WTC11 (cell line): ENCODE measurements around the gene CGNL1. TPM values are rescaled to one million over a fixed set of nuclear protein-coding genes. Genes with fewer than 3 reads are reported as not detected.
A peak's percentile ranks its signal among the peaks of the same experiment; 100 is the strongest.

Source experiments
- ATAC-seq: fragments of 200-7000 bp; cut with Tn5 transposase; 2 replicates; pipeline ENCODE4 v1.10.0; 2021; ENCODE audit warnings: mild to moderate bottlenecking, moderate library complexity
- CTCF ChIA-PET: fragments of 300-600 bp; sonication (Branson Sonifier 250); formaldehyde crosslinking; loops from one replicate; lab custom pipeline; 2021; ENCODE audit warnings: antibody characterized with exemption; lab: Charles Lee
- POLR2A ChIA-PET: fragments of 350-600 bp; sonication (Branson Sonifier 250); formaldehyde crosslinking; loops from one replicate; lab custom pipeline; 2021; ENCODE audit warnings: antibody characterized with exemption; lab: Charles Lee
- DNase-seq: peaks from one replicate; pipeline ENCODE4 v3.0.0; 2021; ENCODE audit warnings: low spot score
- H3K27ac Mint-ChIP-seq: 2 replicates; pipeline ENCODE4 v1.8.0; 2021; ENCODE audit warnings: mixed read lengths
- H3K27me3 Mint-ChIP-seq: 2 replicates; pipeline ENCODE4 v1.8.0; 2021; ENCODE audit warnings: low read depth, mild to moderate bottlenecking, moderate library complexity, mixed read lengths
- H3K36me3 Mint-ChIP-seq: 2 replicates; pipeline ENCODE4 v1.8.0; 2021; ENCODE audit warnings: mixed read lengths
- H3K4me1 Mint-ChIP-seq: 2 replicates; pipeline ENCODE4 v1.8.0; 2022; ENCODE audit warnings: mixed read lengths
- H3K4me3 Mint-ChIP-seq: 2 replicates; pipeline ENCODE4 v1.8.0; 2021; ENCODE audit warnings: mild to moderate bottlenecking, moderate library complexity, mixed read lengths
- H3K9me3 Mint-ChIP-seq: 2 replicates; pipeline ENCODE4 v1.8.0; 2021; ENCODE audit warnings: mixed read lengths
- ATF2 ChIP-seq: sonication (generic); formaldehyde crosslinking; IDR thresholded peaks from 2 replicates; pipeline ENCODE4 v1.8.1; 2022; ENCODE audit warnings: low read depth, missing genetic modification reagents, borderline replicate concordance
- CREB1 ChIP-seq: sonication (generic); formaldehyde crosslinking; IDR thresholded peaks from 2 replicates; pipeline ENCODE4 v1.8.0; 2023; ENCODE audit warnings: mild to moderate bottlenecking, missing genetic modification reagents
- ESRRA ChIP-seq: sonication (generic); formaldehyde crosslinking; IDR thresholded peaks from 2 replicates; pipeline ENCODE4 v1.8.1; 2022; ENCODE audit warnings: mild to moderate bottlenecking, missing genetic modification reagents, borderline replicate concordance
- FOXK1 ChIP-seq: sonication (generic); formaldehyde crosslinking; IDR thresholded peaks from 2 replicates; pipeline ENCODE4 v1.8.0; 2022; ENCODE audit warnings: mild to moderate bottlenecking, moderate library complexity, missing genetic modification reagents
- FOXP1 ChIP-seq: sonication (generic); formaldehyde crosslinking; IDR thresholded peaks from 2 replicates; pipeline ENCODE4 v1.8.0; 2022; ENCODE audit warnings: missing genetic modification reagents, mild to moderate bottlenecking, moderate library complexity, borderline replicate concordance
- JAZF1 ChIP-seq: fragments of 250-450 bp; sonication (Bioruptor Pico); IDR thresholded peaks from 2 replicates; pipeline ENCODE4 v1.9.0; 2021; ENCODE audit warnings: moderate library complexity, mild to moderate bottlenecking, inconsistent platforms
- MLX ChIP-seq: sonication (generic); formaldehyde crosslinking; IDR thresholded peaks from 2 replicates; pipeline ENCODE4 v1.8.1; 2023; ENCODE audit warnings: mild to moderate bottlenecking, missing genetic modification reagents, moderate library complexity
- NFE2L1 ChIP-seq: sonication (generic); formaldehyde crosslinking; IDR thresholded peaks from 2 replicates; pipeline ENCODE4 v1.8.1; 2023; ENCODE audit warnings: missing genetic modification reagents
- NFYB ChIP-seq: sonication (generic); formaldehyde crosslinking; conservative IDR thresholded peaks from 2 replicates; pipeline ENCODE4 v1.8.0; 2022; ENCODE audit warnings: low read depth, missing genetic modification reagents
- NR2C2 ChIP-seq: sonication (generic); formaldehyde crosslinking; IDR thresholded peaks from 2 replicates; pipeline ENCODE4 v1.8.0; 2022; ENCODE audit warnings: mild to moderate bottlenecking, missing genetic modification reagents
- PRRX2 ChIP-seq: fragments of 250-450 bp; sonication (Bioruptor Pico); IDR thresholded peaks from 2 replicates; pipeline ENCODE4 v1.8.0; 2021; ENCODE audit warnings: mild to moderate bottlenecking
- RELA ChIP-seq: sonication (generic); formaldehyde crosslinking; IDR thresholded peaks from 2 replicates; pipeline ENCODE4 v1.8.1; 2022; ENCODE audit warnings: missing genetic modification reagents, mild to moderate bottlenecking, borderline replicate concordance
- SP1 ChIP-seq: sonication (generic); formaldehyde crosslinking; conservative IDR thresholded peaks from 2 replicates; pipeline ENCODE4 v1.8.1; 2022; ENCODE audit warnings: missing genetic modification reagents
- STAT6 ChIP-seq: sonication (generic); formaldehyde crosslinking; conservative IDR thresholded peaks from 2 replicates; pipeline ENCODE4 v1.8.1; 2023; ENCODE audit warnings: mild to moderate bottlenecking, low read depth, missing genetic modification reagents, moderate library complexity
- USF2 ChIP-seq: sonication (generic); formaldehyde crosslinking; IDR thresholded peaks from 2 replicates; pipeline ENCODE4 v1.8.1; 2023; ENCODE audit warnings: mild to moderate bottlenecking, missing genetic modification reagents, moderate library complexity
- ZBTB21 ChIP-seq: sonication (generic); formaldehyde crosslinking; IDR thresholded peaks from 2 replicates; pipeline ENCODE4 v1.8.1; 2023; ENCODE audit warnings: mild to moderate bottlenecking, missing genetic modification reagents, borderline replicate concordance
- ZNF121 ChIP-seq: sonication (generic); formaldehyde crosslinking; IDR thresholded peaks from 2 replicates; pipeline ENCODE4 v1.8.0; 2023; ENCODE audit warnings: missing genetic modification reagents
- ZNF232 ChIP-seq: sonication (generic); formaldehyde crosslinking; IDR thresholded peaks from 2 replicates; pipeline ENCODE4 v1.8.0; 2022; ENCODE audit warnings: mild to moderate bottlenecking, missing genetic modification reagents
- total RNA-seq: library from RNA; stranded (reverse); gene quantifications from 3 replicates; pipeline ENCODE4 v1.2.3, GENCODE V29; 2021
- TF ChIP-seq, protein P1 (sequence below): fragments of 200-600 bp; IDR thresholded peaks from 2 replicates; pipeline ENCODE4 v1.8.0; 2022; ENCODE audit warnings: antibody characterized with exemption
- TF ChIP-seq, protein P2 (sequence below): sonication (generic); formaldehyde crosslinking; IDR thresholded peaks from 2 replicates; pipeline ENCODE4 v1.8.0; 2022; ENCODE audit warnings: mild to moderate bottlenecking, missing genetic modification reagents
- TF ChIP-seq, protein P3 (sequence below): sonication (generic); formaldehyde crosslinking; IDR thresholded peaks from 2 replicates; pipeline ENCODE4 v1.8.0; 2022; ENCODE audit warnings: mild to moderate bottlenecking, missing genetic modification reagents

The CGNL1 gene
- total RNA-seq, 1 experiment from 2014 or later = 57.3 TPM

GRCh38 chr15:57340682-57341259, 35.5 kb upstream of the CGNL1 start:
- Mint-ChIP-seq H3K9me3 (no peaks in the 10 kb centered on the region), H3K27ac (no peak overlapping the region), H3K27me3 (no peaks in the 10 kb centered on the region), H3K36me3 (no peaks in the 10 kb centered on the region), H3K4me1 (peaks cover 14% of the 10 kb centered on the region), H3K4me3 (no peak overlapping the region)
- DNase-seq (peak; percentile 61), ATAC-seq (peak; percentile 68)
- POLR2A ChIA-PET = no interaction called here
- CTCF ChIA-PET = interaction anchor here (0.6 to 6.9 kb wide), 50 partner anchors 9 to 871 kb away, joined by 3 to 139 read pairs (median 4); partner anchors contain the start of gene CGNL1
- TF ChIP-seq, protein P1, sequence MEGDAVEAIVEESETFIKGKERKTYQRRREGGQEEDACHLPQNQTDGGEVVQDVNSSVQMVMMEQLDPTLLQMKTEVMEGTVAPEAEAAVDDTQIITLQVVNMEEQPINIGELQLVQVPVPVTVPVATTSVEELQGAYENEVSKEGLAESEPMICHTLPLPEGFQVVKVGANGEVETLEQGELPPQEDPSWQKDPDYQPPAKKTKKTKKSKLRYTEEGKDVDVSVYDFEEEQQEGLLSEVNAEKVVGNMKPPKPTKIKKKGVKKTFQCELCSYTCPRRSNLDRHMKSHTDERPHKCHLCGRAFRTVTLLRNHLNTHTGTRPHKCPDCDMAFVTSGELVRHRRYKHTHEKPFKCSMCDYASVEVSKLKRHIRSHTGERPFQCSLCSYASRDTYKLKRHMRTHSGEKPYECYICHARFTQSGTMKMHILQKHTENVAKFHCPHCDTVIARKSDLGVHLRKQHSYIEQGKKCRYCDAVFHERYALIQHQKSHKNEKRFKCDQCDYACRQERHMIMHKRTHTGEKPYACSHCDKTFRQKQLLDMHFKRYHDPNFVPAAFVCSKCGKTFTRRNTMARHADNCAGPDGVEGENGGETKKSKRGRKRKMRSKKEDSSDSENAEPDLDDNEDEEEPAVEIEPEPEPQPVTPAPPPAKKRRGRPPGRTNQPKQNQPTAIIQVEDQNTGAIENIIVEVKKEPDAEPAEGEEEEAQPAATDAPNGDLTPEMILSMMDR = peak; percentile 83
- TF ChIP-seq SP1 (0 out of 2 replicates have a peak, but pooled peaks have one; percentile 27), RELA (no peak), STAT6 (no peak), FOXK1 (CRISPR knock-in tag) (no peak), ZNF121 (no peak), ATF2 (CRISPR knock-in tag) (no peak), USF2 (no peak)

DNA sequence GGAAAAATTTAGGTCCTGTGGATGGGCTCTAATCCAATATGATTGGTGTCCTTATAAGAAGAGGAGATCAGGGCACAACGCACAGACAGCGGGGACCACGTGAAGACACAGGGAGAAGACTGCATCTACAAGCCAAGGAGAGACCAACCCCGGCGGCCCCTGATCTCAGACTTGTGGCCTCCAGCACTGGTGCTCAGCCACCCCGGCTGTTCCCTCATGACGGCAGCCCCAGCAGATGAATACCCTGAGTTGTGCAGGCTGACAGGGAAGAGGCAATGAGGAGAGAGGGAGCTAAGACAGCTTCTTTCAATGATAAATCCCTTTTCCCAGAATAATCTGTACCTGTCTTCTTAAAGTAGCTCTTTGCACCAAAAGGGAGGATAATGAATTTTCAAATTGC, 33.3 kb upstream of the CGNL1 start:
- ATAC-seq (no peak), DNase-seq (no peak)
- CTCF ChIA-PET = interaction anchor here (0.6 to 6.9 kb wide), 12 partner anchors 10 to 204 kb away, joined by 3 to 140 read pairs (median 5); partner anchors contain the start of gene CGNL1
- H3K4me1 Mint-ChIP-seq = peaks cover 18% of the 10 kb centered on the region
- no peaks in the 10 kb centered on the region for H3K27me3 Mint-ChIP-seq
- no peak overlapping the region for H3K27ac Mint-ChIP-seq
- H3K36me3 Mint-ChIP-seq = peaks cover 6% of the 10 kb centered on the region
- H3K9me3 Mint-ChIP-seq = peaks cover 7% of the 10 kb centered on the region
- H3K4me3 Mint-ChIP-seq = no peak overlapping the region
- POLR2A ChIA-PET = no interaction called here
- TF ChIP-seq NFYB (CRISPR knock-in tag) (no peak), ESRRA (CRISPR knock-in tag) (no peak), FOXP1 (no peak), ZNF232 (CRISPR knock-in tag) (no peak), MLX (CRISPR knock-in tag) (no peak), ATF2 (CRISPR knock-in tag) (no peak), ZBTB21 (CRISPR knock-in tag) (no peak), NFE2L1 (no peak), NR2C2 (CRISPR knock-in tag) (no peak), JAZF1 (CRISPR knock-in tag) (no peak), CREB1 (CRISPR knock-in tag) (no peak), FOXK1 (CRISPR knock-in tag) (no peak), PRRX2 (CRISPR knock-in tag) (no peak), STAT6 (no peak)
- TF ChIP-seq, protein P2, sequence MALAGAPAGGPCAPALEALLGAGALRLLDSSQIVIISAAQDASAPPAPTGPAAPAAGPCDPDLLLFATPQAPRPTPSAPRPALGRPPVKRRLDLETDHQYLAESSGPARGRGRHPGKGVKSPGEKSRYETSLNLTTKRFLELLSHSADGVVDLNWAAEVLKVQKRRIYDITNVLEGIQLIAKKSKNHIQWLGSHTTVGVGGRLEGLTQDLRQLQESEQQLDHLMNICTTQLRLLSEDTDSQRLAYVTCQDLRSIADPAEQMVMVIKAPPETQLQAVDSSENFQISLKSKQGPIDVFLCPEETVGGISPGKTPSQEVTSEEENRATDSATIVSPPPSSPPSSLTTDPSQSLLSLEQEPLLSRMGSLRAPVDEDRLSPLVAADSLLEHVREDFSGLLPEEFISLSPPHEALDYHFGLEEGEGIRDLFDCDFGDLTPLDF (CRISPR knock-in tag) = no peak
- TF ChIP-seq, protein P3, sequence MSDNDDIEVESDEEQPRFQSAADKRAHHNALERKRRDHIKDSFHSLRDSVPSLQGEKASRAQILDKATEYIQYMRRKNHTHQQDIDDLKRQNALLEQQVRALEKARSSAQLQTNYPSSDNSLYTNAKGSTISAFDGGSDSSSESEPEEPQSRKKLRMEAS (CRISPR knock-in tag) = no peak
